ENCODE measurements around the gene PRDM8. TPM values are rescaled to one million over a fixed set of nuclear protein-coding genes. Genes with fewer than 3 reads are reported as not detected.

Gene PRDM8
- total RNA-seq, 1 experiment from 2014 or later = 0.09 TPM

DNA sequence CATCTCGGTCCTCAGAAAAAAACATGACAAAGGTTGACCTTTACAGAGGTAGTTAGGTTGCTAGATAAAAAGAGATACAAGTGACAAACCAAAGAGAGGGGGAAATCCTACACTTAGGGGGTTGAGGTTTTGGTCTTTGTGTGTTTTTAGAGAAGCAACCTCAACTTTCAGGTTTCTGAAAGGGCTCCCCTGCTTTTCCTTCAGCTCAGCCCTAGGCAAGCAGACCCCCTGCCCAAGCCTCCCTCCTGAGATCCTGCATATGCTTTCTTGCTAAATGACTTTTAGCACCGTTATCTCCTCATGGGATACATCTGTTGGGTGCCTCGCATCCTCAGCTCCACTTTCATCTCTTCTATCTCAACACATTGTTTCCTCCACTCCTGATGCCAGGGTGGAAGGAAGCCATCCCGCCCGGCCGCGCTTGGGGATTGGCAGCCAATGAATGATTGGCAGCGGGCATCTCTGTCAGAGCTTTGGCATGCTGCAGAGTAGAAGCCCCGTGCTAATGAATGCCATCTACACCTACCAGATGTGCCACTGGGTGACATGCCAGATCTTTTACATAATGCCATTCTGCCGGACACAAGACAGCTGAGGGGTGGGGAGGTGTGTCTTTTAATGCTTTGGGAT, 15.0 kb upstream of the PRDM8 start:
- no TSS peak for BruUV-seq (replicated peaks)
- no peak overlapping the region for H3K4me3 ChIP-seq (ENCODE audit: low read depth, low read length, poor library complexity, severe bottlenecking)
- no peak for DNase-seq (ENCODE audit: low spot score)
- H3K9me3 ChIP-seq (ENCODE audit: low read depth, low read length, poor library complexity, severe bottlenecking) = no peaks in the 10 kb centered on the region
- ChIA-PET CTCF (no interaction called here), POLR2A (ENCODE audit: low non-redundant PET) (no interaction called here)
- no peak for TF ChIP-seq EZH2 (IDR thresholded peaks at IDR 0.05; ENCODE audit: borderline replicate concordance, low read depth, low read length, poor library complexity, severe bottlenecking)
- TF ChIP-seq, protein P1, sequence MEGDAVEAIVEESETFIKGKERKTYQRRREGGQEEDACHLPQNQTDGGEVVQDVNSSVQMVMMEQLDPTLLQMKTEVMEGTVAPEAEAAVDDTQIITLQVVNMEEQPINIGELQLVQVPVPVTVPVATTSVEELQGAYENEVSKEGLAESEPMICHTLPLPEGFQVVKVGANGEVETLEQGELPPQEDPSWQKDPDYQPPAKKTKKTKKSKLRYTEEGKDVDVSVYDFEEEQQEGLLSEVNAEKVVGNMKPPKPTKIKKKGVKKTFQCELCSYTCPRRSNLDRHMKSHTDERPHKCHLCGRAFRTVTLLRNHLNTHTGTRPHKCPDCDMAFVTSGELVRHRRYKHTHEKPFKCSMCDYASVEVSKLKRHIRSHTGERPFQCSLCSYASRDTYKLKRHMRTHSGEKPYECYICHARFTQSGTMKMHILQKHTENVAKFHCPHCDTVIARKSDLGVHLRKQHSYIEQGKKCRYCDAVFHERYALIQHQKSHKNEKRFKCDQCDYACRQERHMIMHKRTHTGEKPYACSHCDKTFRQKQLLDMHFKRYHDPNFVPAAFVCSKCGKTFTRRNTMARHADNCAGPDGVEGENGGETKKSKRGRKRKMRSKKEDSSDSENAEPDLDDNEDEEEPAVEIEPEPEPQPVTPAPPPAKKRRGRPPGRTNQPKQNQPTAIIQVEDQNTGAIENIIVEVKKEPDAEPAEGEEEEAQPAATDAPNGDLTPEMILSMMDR (conservative IDR thresholded peaks at IDR 0.05; ENCODE audit: low read depth, low read length) = no peak
- H3K36me3 ChIP-seq (ENCODE audit: insufficient read depth, low read length, poor library complexity, severe bottlenecking) = no peaks in the 10 kb centered on the region
- intact Hi-C loops (cut with micrococcal nuclease; ENCODE audit: unreplicated experiment) = loop anchor here (10.0 kb wide), 1 partner anchor 268 kb away; no protein-coding TSS in a partner anchor
- peaks cover 43% of the 10 kb centered on the region for H3K27me3 ChIP-seq (replicated peaks; ENCODE audit: insufficient read depth, low read depth, low read length, poor library complexity)
- H3K27ac ChIP-seq (ENCODE audit: low read depth, low read length, poor library complexity, severe bottlenecking) = no peak overlapping the region
- peaks cover 4% of the 10 kb centered on the region for H3K4me1 ChIP-seq (ENCODE audit: insufficient read depth, low read length, poor library complexity, severe bottlenecking)

- H3K4me1 ChIP-seq (ENCODE audit: insufficient read depth, low read length, poor library complexity, severe bottlenecking) = peaks cover 4% of the 10 kb centered on the region
- DNase-seq (ENCODE audit: low spot score) = no peak
- H3K4me3 ChIP-seq (ENCODE audit: low read depth, low read length, poor library complexity, severe bottlenecking) = peak overlapping the region; percentile 49
- TF ChIP-seq, protein P1 (conservative IDR thresholded peaks at IDR 0.05; ENCODE audit: low read depth, low read length) = no peak
- TF ChIP-seq EZH2 (IDR thresholded peaks at IDR 0.05; ENCODE audit: borderline replicate concordance, low read depth, low read length, poor library complexity, severe bottlenecking) = no peak
- H3K36me3 ChIP-seq (ENCODE audit: insufficient read depth, low read length, poor library complexity, severe bottlenecking) = no peaks in the 10 kb centered on the region
- BruUV-seq (replicated peaks) = no TSS peak
- H3K9me3 ChIP-seq (ENCODE audit: low read depth, low read length, poor library complexity, severe bottlenecking) = no peaks in the 10 kb centered on the region
- POLR2A ChIA-PET (ENCODE audit: low non-redundant PET) = no interaction called here
- intact Hi-C loops (cut with micrococcal nuclease; ENCODE audit: unreplicated experiment) = loop anchor here (10.0 kb wide), 1 partner anchor 269 kb away; no protein-coding TSS in a partner anchor
- H3K27ac ChIP-seq (ENCODE audit: low read depth, low read length, poor library complexity, severe bottlenecking) = no peak overlapping the region
- CTCF ChIA-PET = interaction anchor here (0.6 to 0.7 kb wide), 2 partner anchors 61 to 1049 kb away, joined by 3 to 4 read pairs; no protein-coding TSS in a partner anchor
- H3K27me3 ChIP-seq (replicated peaks; ENCODE audit: insufficient read depth, low read depth, low read length, poor library complexity) = peaks cover 43% of the 10 kb centered on the region
Measured at GRCh38 chr4:80183250-80184052, 13.9 kb upstream of the PRDM8 start.

DNA sequence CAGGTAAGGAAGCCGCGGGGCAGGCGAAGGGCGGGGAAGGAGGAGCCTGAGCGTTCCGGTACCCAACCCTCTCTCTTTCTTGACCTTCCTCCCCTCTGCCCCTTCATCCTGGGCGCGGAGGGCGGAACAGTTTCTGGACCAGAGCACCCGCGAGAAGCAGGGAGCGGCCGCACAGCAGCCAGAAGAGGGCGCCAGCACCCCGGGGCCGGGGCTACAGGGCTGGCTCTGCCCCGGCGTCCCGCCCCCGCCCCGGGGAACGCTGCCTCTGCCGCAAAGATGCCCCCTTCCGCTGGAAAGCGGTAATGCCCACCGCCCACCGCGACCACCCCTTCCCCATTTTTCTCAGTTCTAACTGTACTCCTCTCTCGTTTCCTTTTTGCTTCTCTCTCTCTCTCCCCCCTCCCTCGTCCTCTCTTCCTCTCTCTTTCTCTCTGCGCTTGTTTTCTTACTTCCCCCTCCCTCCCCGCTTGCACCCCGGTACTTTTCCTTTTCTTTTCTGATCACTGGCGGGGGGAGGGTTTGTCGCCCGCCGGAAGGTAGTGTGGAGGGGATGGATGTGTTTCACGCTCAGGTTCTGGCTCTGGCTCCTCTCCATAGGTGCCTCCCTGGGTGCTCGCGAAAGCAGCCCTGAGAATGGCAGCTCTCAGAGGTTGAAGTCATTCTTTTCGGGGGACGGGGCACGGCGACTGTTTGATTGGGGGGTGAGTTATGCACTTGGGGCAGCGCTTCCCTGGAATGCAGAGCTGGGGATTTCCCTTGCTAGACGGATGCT, 13.1 kb upstream of the PRDM8 start:
- no peak overlapping the region for H3K27ac ChIP-seq (ENCODE audit: low read depth, low read length, poor library complexity, severe bottlenecking)
- CTCF ChIA-PET = interaction anchor here (0.6 to 0.7 kb wide), 3 partner anchors 9 to 1050 kb away, joined by 3 to 4 read pairs (median 3); no protein-coding TSS in a partner anchor
- BruUV-seq (replicated peaks) = no TSS peak
- POLR2A ChIA-PET (ENCODE audit: low non-redundant PET) = no interaction called here
- H3K9me3 ChIP-seq (ENCODE audit: low read depth, low read length, poor library complexity, severe bottlenecking) = no peaks in the 10 kb centered on the region
- H3K4me3 ChIP-seq (ENCODE audit: low read depth, low read length, poor library complexity, severe bottlenecking) = peak overlapping the region; percentile 49
- intact Hi-C loops (cut with micrococcal nuclease; ENCODE audit: unreplicated experiment) = loop anchor here (10.0 kb wide), 1 partner anchor 269 kb away; no protein-coding TSS in a partner anchor
- no peaks in the 10 kb centered on the region for H3K36me3 ChIP-seq (ENCODE audit: insufficient read depth, low read length, poor library complexity, severe bottlenecking)
- peaks cover 43% of the 10 kb centered on the region for H3K27me3 ChIP-seq (replicated peaks; ENCODE audit: insufficient read depth, low read depth, low read length, poor library complexity)
- no peak for TF ChIP-seq EZH2 (IDR thresholded peaks at IDR 0.05; ENCODE audit: borderline replicate concordance, low read depth, low read length, poor library complexity, severe bottlenecking)
- TF ChIP-seq, protein P1 (conservative IDR thresholded peaks at IDR 0.05; ENCODE audit: low read depth, low read length) = peak; percentile 68
- peaks cover 4% of the 10 kb centered on the region for H3K4me1 ChIP-seq (ENCODE audit: insufficient read depth, low read length, poor library complexity, severe bottlenecking)
- peak; percentile 63 for DNase-seq (ENCODE audit: low spot score)

Data from A673 (cell line).